Activated CD4-positive, alpha-beta T cell treated with anti-CD3 and anti-CD28 coated beads, Interleukin-2, amount 10 ng/mL, durations not matched to agents 7 days and 5 days (primary cell): ENCODE data around the gene SLC38A5. TPM values are rescaled to one million over a fixed set of nuclear protein-coding genes. Genes with fewer than 3 reads are reported as not detected.
A peak's percentile ranks its signal among the peaks of the same experiment; 100 is the strongest.

ENCODE experiments used
- CTCF ChIA-PET: fragments of 350-600 bp; sonication (Branson Sonifier 250); formaldehyde crosslinking; loops from one replicate; lab custom pipeline; 2021; ENCODE audit warnings: antibody characterized with exemption; lab: Charles Lee
- POLR2A ChIA-PET: fragments of 350-600 bp; sonication (Branson Sonifier 250); formaldehyde crosslinking; loops from one replicate; lab custom pipeline; 2021; ENCODE audit warnings: antibody characterized with exemption; lab: Charles Lee
- DNase-seq: peaks from one replicate; pipeline ENCODE4 v3.0.0-alpha.2; 2020
- H3K27ac Mint-ChIP-seq: one replicate; pipeline ENCODE4 v1.8.0; 2021; ENCODE audit warnings: mild to moderate bottlenecking, moderate library complexity, mixed read lengths
- H3K27me3 Mint-ChIP-seq: one replicate; pipeline ENCODE4 v1.8.0; 2021; ENCODE audit warnings: mixed read lengths
- H3K36me3 Mint-ChIP-seq: one replicate; pipeline ENCODE4 v1.8.0; 2021; ENCODE audit warnings: low read depth, mixed read lengths
- H3K4me1 Mint-ChIP-seq: one replicate; pipeline ENCODE4 v1.8.0; 2021; ENCODE audit warnings: mixed read lengths
- H3K4me3 Mint-ChIP-seq: one replicate; pipeline ENCODE4 v1.8.0; 2021; ENCODE audit warnings: mild to moderate bottlenecking, moderate library complexity, mixed read lengths
- H3K9me3 Mint-ChIP-seq: one replicate; pipeline ENCODE4 v1.8.0; 2021; ENCODE audit warnings: mixed read lengths
- total RNA-seq, 2 experiments: library from RNA; stranded (reverse); gene quantifications; one replicate each; pipeline ENCODE4 v1.2.3, GENCODE V29; 2021

The SLC38A5 gene
- total RNA-seq, 2 experiments from 2014 or later, result 78.3 to 78.9 TPM

DNA sequence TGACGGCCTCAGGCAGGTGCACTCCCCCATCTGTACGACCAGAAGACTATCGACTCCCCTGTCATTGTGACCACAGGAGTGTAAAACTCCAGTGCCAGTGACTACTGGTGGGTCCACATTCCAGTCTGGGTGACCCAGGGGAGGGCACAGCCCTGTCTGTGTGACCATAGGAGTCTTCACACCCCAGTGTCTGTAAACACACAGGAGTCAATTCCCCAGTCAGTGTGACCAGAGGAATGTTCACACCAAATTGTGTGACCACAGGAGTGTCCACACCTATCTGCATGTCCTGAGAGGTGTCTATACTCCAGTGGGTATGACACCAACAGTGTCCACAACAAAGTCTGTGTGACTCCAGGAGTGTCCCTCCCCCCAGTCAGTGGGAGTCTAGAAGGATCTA lies 18.0 kb upstream of the SLC38A5 start:
- Mint-ChIP-seq H3K27me3 (no peaks in the 10 kb centered on the region), H3K9me3 (no peaks in the 10 kb centered on the region), H3K36me3 (no peaks in the 10 kb centered on the region), H3K27ac (no peak overlapping the region), H3K4me3 (no peak overlapping the region), H3K4me1 (no peaks in the 10 kb centered on the region)
- no peak for DNase-seq
- ChIA-PET POLR2A (no interaction called here), CTCF (interaction anchor here (0.6 kb wide), 1 partner anchor 454 kb away, joined by 3 read pairs; no protein-coding TSS in a partner anchor)

DNA sequence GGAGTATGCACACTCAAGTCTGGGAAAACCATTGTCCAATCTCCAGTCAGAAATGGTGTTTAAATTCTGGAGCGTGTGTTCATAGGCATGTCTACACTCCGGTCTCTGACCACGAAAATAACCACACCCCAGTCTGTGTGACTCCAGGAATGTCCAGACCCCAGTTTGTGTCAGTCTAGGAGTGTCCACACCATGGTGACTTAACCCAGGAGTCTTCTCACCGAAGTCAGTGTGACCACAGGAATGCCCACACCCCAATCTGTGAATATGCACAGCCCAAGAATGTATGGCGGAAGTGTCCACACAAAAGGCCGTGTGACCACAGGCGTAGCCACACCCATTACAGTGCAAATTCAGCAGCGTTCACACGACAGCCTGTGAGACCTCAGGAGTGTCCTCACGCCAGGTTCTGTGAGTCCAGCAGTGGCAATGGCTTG lies 17.3 kb upstream of the SLC38A5 start:
- Mint-ChIP-seq H3K4me1 (no peaks in the 10 kb centered on the region), H3K27ac (no peak overlapping the region), H3K9me3 (no peaks in the 10 kb centered on the region), H3K27me3 (no peaks in the 10 kb centered on the region), H3K36me3 (no peaks in the 10 kb centered on the region), H3K4me3 (no peak overlapping the region)
- CTCF ChIA-PET, result no interaction called here
- DNase-seq, result no peak
- POLR2A ChIA-PET, result interaction anchor here (0.6 kb wide), 1 partner anchor 12 kb away, joined by 4 read pairs; no protein-coding TSS in a partner anchor

- H3K9me3 Mint-ChIP-seq, result no peaks in the 10 kb centered on the region
Observed at GRCh38 chrX:48482526-48482925, 12.5 kb upstream of the SLC38A5 start.

GRCh38 chrX:48480583-48480982 lies 10.5 kb upstream of the SLC38A5 start:
- no peak overlapping the region for H3K27ac Mint-ChIP-seq
- peaks cover 18% of the 10 kb centered on the region for H3K4me1 Mint-ChIP-seq
- POLR2A ChIA-PET, result no interaction called here
- H3K9me3 Mint-ChIP-seq, result no peaks in the 10 kb centered on the region
- H3K36me3 Mint-ChIP-seq, result peaks cover 21% of the 10 kb centered on the region
- DNase-seq, result no peak
- no peak overlapping the region for H3K4me3 Mint-ChIP-seq
- CTCF ChIA-PET, result interaction anchor here (1.1 kb wide), 1 partner anchor 59 kb away, joined by 5 read pairs; the partner anchor contains the start of gene TBC1D25
- no peaks in the 10 kb centered on the region for H3K27me3 Mint-ChIP-seq

More at GRCh38 chrX:48482526-48482925, 12.5 kb upstream of the SLC38A5 start:
- no peaks in the 10 kb centered on the region for H3K27me3 Mint-ChIP-seq
- no peak overlapping the region for H3K4me3 Mint-ChIP-seq
- ChIA-PET POLR2A (no interaction called here), CTCF (no interaction called here)
- peaks cover 9% of the 10 kb centered on the region for H3K4me1 Mint-ChIP-seq
- H3K27ac Mint-ChIP-seq, result no peak overlapping the region
- H3K36me3 Mint-ChIP-seq, result peaks cover 15% of the 10 kb centered on the region
- DNase-seq, result no peak

GRCh38 chrX:48480142-48480541 lies 10.1 kb upstream of the SLC38A5 start:
- H3K36me3 Mint-ChIP-seq, result peaks cover 21% of the 10 kb centered on the region
- ChIA-PET CTCF (interaction anchor here (1.1 kb wide), 1 partner anchor 59 kb away, joined by 5 read pairs; the partner anchor contains the start of gene TBC1D25), POLR2A (no interaction called here)
- H3K4me1 Mint-ChIP-seq, result peaks cover 21% of the 10 kb centered on the region
- no peak overlapping the region for H3K4me3 Mint-ChIP-seq
- DNase-seq, result no peak
- H3K9me3 Mint-ChIP-seq, result no peaks in the 10 kb centered on the region
- no peak overlapping the region for H3K27ac Mint-ChIP-seq
- no peaks in the 10 kb centered on the region for H3K27me3 Mint-ChIP-seq

- DNase-seq, result no peak
- Mint-ChIP-seq H3K36me3 (peaks cover 21% of the 10 kb centered on the region), H3K4me3 (no peak overlapping the region), H3K4me1 (peaks cover 34% of the 10 kb centered on the region), H3K27me3 (no peaks in the 10 kb centered on the region), H3K27ac (no peak overlapping the region), H3K9me3 (no peaks in the 10 kb centered on the region)
- ChIA-PET CTCF (interaction anchor here (0.5 kb wide), 1 partner anchor 44 kb away, joined by 4 read pairs; no protein-coding TSS in a partner anchor), POLR2A (no interaction called here)
Observed at GRCh38 chrX:48478806-48479205, 8.7 kb upstream of the SLC38A5 start.

DNA sequence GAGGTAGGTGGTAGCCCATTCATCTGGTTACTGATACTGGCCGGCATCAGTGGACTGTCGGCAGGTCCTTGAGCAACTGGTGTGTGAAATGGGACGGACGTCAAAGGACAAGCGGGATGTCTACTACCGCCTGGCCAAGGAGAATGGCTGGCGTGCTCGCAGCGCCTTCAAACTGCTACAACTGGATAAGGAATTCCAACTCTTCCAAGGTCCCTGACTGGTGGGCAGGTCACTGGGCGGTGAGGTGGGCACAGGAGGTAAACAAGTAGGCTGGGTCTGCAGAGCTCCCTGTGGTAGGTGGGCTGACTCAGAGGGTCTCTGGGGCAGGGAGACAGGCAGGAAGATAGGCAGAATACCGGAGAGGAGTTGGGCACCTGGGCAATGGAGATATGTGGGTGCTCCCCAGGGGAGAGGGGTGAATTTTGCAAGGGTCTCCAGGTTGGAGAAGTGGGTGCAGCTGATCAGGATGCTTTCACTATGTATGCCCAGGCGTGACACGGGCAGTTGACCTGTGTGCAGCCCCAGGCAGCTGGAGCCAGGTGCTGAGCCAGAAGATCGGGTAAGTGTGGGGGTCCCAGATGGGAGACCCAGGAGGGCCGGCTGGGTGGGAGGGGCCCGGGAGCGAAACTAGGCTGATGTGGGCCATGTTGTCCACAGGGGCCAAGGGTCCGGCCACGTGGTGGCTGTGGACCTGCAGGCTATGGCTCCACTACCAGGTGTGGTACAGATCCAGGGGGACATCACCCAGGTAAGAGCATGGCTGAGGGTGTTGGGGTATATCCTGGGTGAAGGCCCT lies 8.1 kb upstream of the SLC38A5 start:
- Mint-ChIP-seq H3K4me1 (peaks cover 37% of the 10 kb centered on the region), H3K27me3 (no peaks in the 10 kb centered on the region), H3K4me3 (peak overlapping the region; percentile 93), H3K9me3 (no peaks in the 10 kb centered on the region), H3K27ac (peak overlapping the region; percentile 72), H3K36me3 (peaks cover 21% of the 10 kb centered on the region)
- CTCF ChIA-PET, result no interaction called here
- POLR2A ChIA-PET, result no interaction called here
- no peak for DNase-seq

DNA sequence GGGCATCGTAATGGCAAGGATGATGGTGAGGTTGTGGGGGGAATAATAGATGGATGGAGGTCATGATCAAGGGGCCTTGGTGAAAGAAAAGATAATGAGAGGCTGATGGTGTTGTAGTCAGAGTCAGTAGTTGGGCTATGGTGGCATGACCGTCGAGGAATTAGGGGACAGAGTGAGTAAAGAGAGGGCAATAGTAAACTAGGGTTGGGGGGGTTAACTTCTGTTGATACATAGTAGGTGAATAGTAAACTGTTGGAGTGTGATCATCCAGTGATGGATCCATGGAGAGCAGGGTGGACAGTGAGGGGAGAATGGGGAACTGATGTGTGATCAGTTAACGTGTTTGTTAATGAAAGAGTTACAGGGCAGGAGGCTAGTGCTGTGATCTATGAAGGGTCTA lies 6.9 kb upstream of the SLC38A5 start:
- ChIA-PET POLR2A (no interaction called here), CTCF (no interaction called here)
- peaks cover 21% of the 10 kb centered on the region for H3K36me3 Mint-ChIP-seq
- H3K4me1 Mint-ChIP-seq, result peaks cover 37% of the 10 kb centered on the region
- H3K27ac Mint-ChIP-seq, result peak overlapping the region; percentile 96
- no peaks in the 10 kb centered on the region for H3K9me3 Mint-ChIP-seq
- H3K27me3 Mint-ChIP-seq, result no peaks in the 10 kb centered on the region
- no peak for DNase-seq
- peak overlapping the region; percentile 93 for H3K4me3 Mint-ChIP-seq

DNA sequence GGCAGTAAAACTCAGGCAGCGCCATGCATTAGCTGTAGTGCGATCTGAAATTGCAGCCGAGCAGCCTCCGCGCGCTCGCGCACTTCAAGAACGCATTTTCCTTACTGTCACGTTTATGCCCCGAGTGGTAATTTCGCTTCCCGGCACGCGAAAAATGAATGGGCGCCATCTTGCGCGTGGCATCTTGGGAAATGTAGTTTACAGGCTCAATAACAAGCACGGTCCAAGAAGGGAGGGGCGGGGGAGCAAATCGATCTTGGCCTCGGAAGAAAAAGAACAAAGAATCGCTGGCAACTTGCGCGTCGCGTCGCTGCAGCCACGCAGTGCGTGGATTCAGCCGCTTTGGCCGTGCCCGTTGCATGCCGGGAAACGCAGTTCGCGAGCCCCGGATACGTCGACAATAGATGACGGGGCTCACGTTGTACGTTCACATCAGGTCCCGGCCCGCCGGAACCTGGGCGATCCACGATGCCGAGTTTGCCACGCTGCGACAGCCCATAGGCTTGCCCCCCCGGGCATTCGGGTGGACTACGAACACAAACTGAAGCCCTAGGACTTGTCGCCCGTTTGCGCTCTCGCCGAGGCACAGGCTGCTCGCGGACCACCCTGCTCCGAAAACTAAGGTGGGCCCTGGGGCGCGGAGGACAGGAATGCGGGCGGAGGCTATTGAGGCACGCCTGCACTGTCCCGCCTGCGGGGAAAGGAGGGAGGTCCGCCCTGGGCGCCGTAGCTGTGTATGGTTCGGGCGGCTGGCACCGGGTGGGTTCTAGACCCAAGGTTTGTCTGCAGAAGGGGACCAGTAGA lies 5.9 kb upstream of the SLC38A5 start, which contains the start of gene FTSJ1:
Gene FTSJ1 (plus strand): TSS at position 426 of the 804 bp plus-strand sequence. CDS start 1,849 bp downstream, outside the sequence.
- Mint-ChIP-seq H3K4me1 (peaks cover 39% of the 10 kb centered on the region), H3K27ac (peak within 1 kb of the TSS; percentile 96), H3K36me3 (peaks cover 21% of the 10 kb centered on the region), H3K9me3 (no peaks in the 10 kb centered on the region), H3K27me3 (no peaks in the 10 kb centered on the region), H3K4me3 (peak within 1 kb of the TSS; percentile 93)
- ChIA-PET POLR2A (interaction anchor here (0.5 to 1.2 kb wide), 2 partner anchors 11 to 54 kb away, joined by 3 to 4 read pairs; no protein-coding TSS in a partner anchor), CTCF (no interaction called here)
- peak; percentile 92 for DNase-seq

DNA sequence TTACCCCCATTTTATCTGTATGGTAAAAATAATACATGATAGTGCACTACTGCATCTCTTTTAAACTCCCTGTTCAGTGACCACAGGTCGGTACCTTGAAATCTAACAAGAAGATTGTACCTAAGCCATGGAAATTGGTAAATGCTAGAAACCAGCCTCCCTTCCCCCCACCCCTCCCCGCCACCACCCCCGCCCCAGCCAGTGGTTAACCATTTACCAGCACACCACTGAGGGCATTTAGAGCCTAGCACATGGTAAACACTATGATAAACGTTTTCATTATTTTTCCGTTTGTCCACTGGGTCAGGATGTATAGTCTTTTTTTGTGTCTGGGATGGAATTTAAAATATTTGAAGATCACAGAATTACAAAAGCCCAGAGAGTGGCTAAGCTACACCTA lies 5.2 kb upstream of the SLC38A5 start:
- POLR2A ChIA-PET, result interaction anchor here (0.5 to 1.2 kb wide), 2 partner anchors 12 to 54 kb away, joined by 3 to 4 read pairs; no protein-coding TSS in a partner anchor
- H3K4me1 Mint-ChIP-seq, result peaks cover 41% of the 10 kb centered on the region
- no peak for DNase-seq
- H3K36me3 Mint-ChIP-seq, result peaks cover 16% of the 10 kb centered on the region
- peak overlapping the region; percentile 93 for H3K4me3 Mint-ChIP-seq
- H3K27me3 Mint-ChIP-seq, result no peaks in the 10 kb centered on the region
- CTCF ChIA-PET, result interaction anchor here (1.1 kb wide), 1 partner anchor 10 kb away, joined by 3 read pairs; no protein-coding TSS in a partner anchor
- peak overlapping the region; percentile 96 for H3K27ac Mint-ChIP-seq
- H3K9me3 Mint-ChIP-seq, result no peaks in the 10 kb centered on the region

GRCh38 chrX:48474581-48474980 lies 4.5 kb upstream of the SLC38A5 start:
- ChIA-PET POLR2A (interaction anchor here (1.2 kb wide), 1 partner anchor 55 kb away, joined by 3 read pairs; no protein-coding TSS in a partner anchor), CTCF (interaction anchor here (0.7 to 1.5 kb wide), 4 partner anchors 11 to 70 kb away, joined by 3 to 4 read pairs (median 4); partner anchors contain the start of gene TBC1D25)
- Mint-ChIP-seq H3K4me1 (peaks cover 44% of the 10 kb centered on the region), H3K27ac (peak overlapping the region; percentile 82), H3K36me3 (peaks cover 12% of the 10 kb centered on the region), H3K27me3 (no peaks in the 10 kb centered on the region), H3K4me3 (peak overlapping the region; percentile 93), H3K9me3 (no peaks in the 10 kb centered on the region)
- no peak for DNase-seq

GRCh38 chrX:48474127-48474526 lies 4.1 kb upstream of the SLC38A5 start:
- ChIA-PET POLR2A (no interaction called here), CTCF (interaction anchor here (0.7 to 1.5 kb wide), 4 partner anchors 11 to 70 kb away, joined by 3 to 4 read pairs (median 4); partner anchors contain the start of gene TBC1D25)

More at GRCh38 chrX:48474127-48474526, 4.1 kb upstream of the SLC38A5 start:
- Mint-ChIP-seq H3K9me3 (no peaks in the 10 kb centered on the region), H3K36me3 (peaks cover 9% of the 10 kb centered on the region), H3K4me1 (peaks cover 49% of the 10 kb centered on the region), H3K27me3 (no peaks in the 10 kb centered on the region), H3K4me3 (no peak overlapping the region), H3K27ac (peak overlapping the region; percentile 82)
- DNase-seq, result peak; percentile 38
